ENCODE results near the gene KHDRBS1.
"Not testable (repeated sequence)": the region's sequence is repeated elsewhere in the genome, so short reads cannot be mapped to it uniquely, and the experiment has no call there.

The KHDRBS1 gene

DNA sequence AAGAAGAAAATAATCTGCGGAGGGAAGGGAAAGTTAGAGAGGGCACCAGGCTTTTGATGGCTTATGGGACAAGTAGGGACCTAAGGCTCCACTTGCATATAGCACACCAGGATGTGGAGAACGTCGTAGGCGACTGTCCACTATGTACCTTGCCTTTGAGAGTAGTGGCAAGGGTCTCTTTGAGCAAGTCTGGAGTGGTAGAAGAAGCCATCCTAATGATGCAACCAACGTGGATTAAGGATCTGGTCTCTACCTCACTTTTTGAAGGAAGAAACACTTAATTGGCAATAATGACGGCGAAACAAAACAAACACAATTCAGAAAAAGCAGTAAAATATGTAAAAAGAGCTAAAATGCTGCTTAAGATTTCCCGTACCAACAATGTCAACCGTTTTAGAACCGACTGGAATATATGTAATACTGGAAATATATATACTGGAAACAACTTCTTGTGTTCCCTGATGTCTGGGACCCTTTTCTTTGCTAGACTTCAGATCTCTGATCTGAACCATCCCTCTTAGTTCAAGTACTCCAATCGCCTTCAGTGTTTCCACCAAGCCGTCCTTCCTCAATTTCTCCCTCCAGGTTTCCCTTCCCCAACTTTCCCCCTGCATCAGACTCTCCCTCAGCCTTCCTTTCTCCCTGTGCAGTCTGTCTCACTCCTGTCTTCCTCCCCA lies 821 bp upstream of the KHDRBS1 start:
- peak in 1 of 56 donors; percentile 15 for DNase-seq

DNA sequence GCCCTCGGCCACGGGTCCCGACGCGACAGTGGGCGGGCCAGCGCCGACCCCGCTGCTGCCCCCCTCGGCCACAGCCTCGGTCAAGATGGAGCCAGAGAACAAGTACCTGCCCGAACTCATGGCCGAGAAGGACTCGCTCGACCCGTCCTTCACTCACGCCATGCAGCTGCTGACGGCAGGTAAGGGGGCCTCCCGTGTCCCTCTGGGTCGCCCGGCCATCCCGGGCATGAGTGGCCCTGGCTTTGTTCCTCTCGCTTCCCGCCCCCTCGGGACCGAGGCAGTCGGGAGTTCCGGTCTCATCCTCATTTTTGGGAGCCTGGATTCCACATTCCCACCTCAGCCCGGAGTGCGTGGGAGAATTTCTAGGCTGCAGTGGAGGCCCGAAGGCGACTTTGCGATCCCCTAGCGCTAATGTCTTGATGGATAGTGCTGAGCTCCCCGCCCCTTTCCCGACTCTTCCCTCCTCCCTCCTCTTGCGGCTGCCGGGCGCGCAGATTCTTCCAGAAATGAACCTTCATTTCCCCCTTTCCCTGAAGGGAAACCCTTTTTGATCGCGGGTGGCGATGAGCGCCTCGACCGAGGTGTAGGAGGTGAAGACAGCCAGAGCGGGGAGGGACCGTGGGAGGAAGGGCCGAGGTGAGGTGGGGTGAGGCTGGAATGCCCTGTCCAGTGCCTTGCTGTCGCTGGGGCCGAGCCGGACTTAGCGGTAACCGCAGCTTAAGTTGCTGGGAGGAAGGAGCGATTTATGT lies 705 bp downstream of the KHDRBS1 start:
- peak in 49 of 56 donors; percentile 9 to 71 (median 52) for DNase-seq

DNA sequence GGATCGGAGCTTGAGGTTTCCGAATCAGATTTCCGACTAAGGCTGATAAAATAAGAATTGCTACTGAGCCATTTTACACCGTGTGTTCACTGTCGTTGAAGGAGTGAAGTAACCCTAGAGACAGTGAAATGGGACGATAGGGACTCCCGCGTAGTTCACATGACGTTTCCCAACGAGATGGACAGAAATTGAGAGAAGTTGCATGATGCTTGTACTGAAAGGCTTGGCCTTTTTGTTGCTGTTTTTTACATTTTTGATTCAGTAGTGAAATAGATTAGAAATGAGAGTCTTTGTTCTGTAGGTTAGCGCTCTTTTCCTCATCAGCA lies 1.2 kb downstream of the KHDRBS1 start:
- no peak for DNase-seq

DNA sequence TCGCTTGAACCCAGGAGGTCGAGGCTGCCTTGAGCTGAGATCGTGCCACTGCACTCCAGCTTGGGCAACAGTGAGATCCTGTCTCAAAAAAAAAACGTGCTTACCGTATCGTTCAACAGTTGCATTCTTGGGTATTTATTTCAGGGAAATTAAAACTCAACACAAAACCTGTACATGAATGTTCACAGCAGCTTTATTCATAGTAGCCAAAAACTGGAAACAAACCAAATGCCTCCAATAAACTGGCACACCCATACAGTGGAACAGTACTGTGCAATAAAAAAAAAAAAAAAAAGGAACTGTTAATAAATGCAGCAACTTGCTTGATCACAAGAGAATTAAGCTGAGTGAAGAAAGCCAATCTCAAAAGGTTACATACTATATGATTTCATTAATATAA lies 6.7 kb downstream of the KHDRBS1 start:
- DNase-seq, result no peak

DNA sequence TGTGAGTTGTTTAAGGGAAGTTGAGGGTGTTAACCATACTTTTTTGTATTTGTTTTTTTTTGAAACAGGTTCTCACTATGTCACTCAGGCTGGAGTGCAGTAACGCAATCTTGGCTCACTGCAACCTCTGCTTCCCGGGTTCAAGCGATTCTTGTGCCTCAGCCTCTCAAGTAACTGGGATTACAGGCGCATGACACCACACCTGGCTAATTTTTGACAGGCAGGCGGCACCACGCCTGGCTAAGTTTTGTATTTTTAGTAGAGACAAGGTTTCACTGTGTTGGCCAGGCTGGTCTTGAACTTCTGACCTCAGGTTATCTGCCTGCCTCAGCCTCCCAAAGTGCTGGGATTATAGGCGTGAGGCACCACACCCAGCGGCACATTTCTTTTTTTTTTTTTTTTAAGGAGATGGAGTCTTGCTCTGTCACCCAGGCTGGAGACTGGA lies 7.9 kb downstream of the KHDRBS1 start:
- DNase-seq, result not testable (repeated sequence)

DNA sequence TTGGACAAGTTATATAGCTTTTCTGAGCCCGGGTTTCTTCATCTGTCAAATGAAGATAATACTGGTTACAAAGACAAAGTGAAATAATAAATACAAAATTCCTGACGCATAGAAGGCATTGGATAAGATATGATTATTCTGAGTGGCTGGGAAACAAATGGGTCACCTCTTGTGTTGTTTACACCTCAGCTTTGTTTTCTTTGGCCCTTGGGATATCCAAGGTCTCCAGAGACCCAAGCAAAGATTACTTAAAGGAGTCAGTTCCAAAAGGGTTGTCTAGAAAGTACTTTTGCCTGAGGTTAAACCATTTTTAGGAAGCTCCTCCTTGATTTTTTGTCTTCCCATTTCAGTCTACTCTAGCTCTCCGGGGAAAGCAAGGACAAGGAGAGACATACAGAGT lies 9.7 kb downstream of the KHDRBS1 start:
- no peak for DNase-seq

DNA sequence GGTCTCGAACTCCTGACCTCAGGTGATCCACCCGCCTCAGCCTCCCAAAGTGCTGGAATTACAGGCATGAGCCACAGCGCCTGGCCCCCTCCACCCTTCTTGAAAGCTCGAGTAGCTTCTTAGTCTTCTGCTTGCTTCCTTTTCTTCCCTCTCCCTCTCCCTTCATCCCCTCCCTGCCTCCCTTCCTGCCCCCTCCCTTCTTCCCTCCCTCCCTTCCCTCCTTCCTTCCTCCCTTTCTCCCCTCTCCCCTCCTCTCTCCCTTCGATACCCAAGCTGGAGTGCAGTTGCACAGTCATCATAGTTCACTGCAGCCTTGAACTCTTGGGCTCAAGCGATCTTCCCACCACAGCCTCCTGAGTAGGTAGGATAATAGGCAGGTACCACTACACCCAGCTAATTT lies 11.8 kb downstream of the KHDRBS1 start:
- no peak for DNase-seq

DNA sequence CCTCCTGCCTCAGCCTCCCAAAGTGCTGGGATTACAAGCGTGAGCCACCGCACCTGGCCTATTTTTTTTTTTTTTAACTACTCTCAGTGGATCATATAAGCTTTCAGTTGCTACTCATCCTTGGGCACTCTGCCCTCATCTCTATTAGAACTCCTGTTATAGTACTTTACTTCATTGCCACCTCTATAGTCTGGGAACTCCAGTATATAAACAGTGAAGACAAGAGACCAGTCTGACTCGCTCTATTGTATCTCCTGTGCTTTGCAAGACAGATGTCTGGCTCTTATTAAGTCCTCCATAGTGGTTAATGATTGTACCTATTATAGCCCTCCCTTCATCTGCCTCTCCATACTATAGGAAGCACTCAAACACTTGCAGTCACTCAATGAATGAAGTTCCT lies 15.1 kb downstream of the KHDRBS1 start:
- DNase-seq, result no peak

DNA sequence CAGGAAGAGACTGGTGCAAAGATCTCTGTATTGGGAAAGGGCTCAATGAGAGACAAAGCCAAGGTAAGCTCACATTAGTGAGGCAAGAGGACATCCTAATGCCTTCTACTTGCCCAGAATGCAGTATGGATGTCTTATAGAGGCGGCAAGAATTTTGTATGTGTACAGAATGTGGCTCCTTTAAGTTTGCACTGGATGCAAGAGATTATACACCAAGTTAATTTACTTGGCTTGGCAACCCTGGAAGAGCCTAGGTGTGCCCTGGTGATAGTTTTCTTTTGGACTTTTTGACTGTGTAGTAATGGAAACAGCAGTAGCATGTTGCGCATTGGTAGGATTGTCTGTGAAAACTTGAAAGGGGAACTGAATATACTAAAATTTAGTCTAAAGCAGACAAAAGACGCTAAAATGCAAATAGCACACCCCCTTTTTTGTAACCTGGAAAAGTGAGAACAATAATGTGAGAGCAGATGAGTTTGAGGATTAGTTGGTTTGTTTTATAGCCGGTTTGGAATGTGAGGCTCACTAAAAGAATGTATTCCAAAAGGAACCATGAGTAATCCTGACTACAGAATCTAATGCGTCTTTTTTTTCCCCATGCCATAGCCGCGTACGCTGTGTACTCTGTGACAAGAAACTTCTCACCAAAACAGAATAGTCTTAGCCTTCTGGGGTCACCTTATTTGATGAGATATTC lies 18.1 kb downstream of the KHDRBS1 start:
- no peak for DNase-seq

DNA sequence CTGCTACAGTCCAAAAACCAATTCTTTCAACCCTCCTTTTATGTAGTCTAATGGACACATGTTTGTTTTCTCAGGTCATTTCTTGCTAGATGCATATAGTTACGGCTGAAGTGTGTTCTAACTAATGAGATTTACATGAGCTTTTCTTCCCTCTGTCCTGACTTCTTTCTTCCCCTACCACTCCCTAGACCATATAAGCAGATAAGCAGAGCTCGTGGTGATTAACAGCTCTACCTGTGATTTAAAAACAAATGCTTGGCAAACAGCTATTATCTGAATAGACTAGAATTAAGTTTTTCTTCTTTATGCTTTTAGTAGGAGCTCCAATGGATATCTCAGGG lies 18.6 kb downstream of the KHDRBS1 start:
- no peak for DNase-seq

DNA sequence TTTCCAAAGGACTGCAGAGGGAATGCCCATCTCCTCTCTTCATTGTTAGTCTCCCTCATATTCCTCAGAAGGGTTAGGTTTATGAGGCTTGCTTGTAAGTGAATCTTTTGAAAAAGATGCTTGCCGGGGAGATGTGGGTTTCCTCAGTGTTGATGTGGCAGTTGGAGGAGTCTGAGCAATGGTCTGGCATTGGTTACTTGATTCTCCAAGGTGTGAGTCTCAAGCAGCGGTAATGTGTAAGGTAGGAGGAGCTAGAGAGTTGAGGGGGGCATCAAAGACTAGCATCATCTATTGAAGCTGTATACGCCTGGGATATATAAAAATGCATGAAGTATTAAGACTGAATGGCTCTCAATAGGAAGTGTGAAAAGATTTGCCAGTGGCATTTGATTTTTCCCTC lies 21.5 kb downstream of the KHDRBS1 start:
- no peak for DNase-seq

DNA sequence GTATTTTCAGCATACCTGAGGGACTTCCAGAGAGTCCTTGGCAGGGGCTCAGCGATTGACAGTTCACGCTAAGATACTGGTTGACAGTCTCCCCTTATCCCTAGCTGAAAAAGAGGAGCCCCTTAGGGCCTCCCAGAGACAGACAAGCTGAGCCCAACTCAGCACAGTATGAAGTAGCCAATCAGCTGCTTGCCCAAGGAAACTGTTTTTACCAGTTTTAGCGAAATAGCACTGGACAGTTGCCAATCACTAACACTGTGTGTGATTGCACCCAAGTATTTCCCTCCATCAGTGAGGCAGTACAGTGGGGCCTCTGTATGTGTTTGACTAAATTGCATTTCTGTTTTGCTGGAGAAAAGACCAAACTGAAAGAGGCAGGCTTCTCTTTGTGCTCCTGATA lies 27.0 kb downstream of the KHDRBS1 start:
- peak in 19 of 56 donors; percentile 3 to 34 (median 18) for DNase-seq

DNA sequence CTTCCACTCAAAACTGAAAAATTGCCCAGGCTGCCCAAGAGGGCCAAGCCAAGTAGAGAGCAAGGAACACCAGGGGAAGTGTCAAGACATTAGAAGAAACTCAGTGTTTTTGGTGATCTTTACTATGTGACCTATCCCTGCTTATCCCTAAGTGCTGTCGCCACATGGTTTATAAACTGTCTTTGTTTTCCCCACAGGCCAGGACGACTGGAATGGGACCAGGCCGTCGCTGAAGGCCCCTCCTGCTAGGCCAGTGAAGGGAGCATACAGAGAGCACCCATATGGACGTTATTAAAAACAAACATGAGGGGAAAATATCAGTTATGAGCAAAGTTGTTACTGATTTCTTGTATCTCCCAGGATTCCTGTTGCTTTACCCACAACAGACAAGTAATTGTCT lies 28.7 kb downstream of the KHDRBS1 start:
- peak in 3 of 56 donors; percentile 1 to 13 (median 5) for DNase-seq

DNA sequence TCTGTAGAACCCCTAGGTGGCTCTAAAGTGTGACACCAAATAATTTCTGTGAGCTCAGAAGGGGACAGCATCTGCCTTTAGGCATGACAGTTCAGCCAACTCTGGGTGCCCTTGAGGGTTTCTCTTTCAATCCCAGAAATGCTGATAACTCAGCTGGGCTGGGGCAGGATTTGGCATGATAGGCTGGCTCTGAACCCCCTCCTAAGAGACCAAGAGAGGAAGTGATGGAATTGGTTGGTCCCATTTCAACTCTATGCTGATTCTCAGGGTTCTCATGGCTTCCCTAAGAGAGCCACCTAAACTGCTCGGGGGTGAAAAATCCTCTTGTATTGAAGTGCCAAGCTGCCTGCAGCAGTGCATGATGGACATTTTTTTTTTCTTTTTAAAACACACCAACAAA lies 30.6 kb downstream of the KHDRBS1 start:
- DNase-seq, result no peak

DNA sequence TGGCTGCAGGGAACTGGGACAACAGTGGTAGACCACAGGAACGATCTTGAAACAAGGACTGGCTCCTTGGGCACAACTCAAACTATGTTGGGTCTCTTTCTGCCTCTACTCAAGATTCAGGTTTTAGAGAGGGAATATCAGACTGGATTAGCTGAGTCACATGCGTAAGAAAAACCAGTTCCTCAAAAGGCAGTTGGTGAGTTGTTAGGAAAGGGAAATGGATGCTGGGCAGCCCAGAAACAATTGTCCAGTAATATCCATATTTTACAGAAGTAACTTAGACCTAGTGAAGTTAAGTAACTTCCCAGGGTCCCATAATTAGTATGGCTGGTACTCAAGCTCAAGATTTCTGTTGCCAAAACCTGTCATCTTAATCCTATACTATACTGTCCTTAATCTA lies 32.1 kb downstream of the KHDRBS1 start:
- DNase-seq, result no peak

DNA sequence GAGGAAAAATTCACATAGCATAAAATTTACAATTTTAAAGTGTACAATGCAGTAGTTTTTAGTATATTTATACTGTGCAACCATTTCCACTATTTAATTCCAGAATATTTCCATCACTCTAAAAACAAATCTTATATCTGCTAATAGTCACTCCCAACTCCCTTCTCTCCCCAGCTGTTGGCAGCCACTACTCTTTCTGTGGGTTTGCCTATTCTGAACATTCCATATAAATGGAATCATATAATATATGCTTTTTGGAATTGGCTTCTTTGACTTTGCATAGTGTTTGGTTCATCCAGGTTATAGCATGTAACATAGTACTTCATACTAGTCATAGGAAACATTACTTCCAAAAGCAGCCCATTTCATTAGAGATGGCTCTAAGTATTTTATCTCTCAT lies 34.0 kb downstream of the KHDRBS1 start:
- no peak for DNase-seq

DNA sequence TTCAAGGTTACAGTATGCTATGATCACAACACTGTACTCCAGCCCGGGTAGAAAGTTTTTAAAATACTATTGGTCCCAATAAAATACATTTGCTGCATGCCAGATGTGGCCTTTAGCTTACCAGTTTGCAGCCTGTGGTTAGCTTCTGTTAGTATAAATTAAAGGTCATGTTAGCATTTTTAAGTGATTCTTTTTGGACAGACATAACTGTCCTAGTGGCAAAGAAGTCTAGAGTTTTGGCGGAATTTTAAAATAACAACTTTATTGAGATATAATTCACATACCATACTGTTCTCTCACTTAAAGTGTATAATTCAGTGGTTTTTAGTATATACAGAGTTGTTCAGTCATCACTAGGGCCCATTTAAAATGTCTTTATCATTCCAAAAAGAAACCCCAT lies 34.8 kb downstream of the KHDRBS1 start:
- no peak for DNase-seq

DNA sequence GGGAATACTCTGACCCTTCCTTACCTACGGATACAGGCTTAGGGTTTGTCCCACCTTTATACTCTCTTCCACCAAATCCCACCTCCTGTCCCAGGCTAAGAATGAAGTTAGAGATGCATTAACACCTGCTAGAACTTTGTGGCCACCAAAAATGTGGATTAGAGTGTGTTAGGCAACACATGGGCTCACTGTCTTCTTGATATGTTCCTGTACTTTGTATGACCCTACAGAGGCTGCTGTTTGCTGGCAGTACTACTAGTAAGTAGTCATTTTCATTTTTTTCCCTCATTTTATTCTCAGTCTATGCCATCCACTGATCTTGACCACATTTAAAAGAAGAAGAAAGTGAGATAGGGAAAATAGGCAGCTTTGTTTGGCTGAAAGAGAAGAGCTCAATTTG lies 38.0 kb downstream of the KHDRBS1 start:
- no peak for DNase-seq

DNA sequence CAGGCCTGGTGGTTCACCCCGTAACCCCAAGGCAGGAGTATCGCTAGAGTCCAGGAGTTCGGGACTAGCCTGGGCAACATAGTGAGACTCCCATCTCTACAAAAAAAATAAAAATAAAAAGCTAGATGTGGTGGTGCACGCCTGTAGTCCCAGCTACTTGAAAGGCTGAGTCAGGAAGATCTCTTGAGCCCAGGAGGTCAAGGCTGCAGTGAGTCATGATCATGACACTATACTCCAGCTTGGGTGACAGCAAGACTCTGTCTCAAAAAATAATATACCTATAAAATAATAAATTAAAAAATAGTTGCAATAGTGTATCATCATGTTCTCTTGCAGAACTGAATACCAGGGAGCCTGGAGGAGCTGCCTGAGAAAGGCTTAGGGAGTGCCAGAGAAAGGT lies 39.2 kb downstream of the KHDRBS1 start:
- DNase-seq, result no peak

DNA sequence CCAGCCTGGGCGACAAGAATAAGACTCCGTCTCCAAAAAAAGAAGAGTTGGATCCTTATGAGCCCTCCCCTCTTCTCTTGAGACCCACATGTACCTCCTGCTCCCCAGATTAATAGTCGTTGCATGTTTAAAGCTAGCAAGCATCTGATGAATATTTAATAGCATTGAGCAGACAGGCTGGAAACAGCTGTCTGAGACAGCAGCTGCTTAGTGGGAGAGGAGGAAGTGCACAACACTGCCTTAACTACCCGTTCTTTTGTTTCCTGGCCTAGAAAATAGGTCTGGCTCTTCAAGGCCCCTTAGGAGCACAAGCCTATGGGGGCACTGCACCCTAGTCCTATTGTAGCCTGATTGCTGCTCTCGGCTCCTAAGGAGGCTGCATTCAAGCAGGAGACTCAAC lies 41.7 kb downstream of the KHDRBS1 start:
- no peak for DNase-seq

DNA sequence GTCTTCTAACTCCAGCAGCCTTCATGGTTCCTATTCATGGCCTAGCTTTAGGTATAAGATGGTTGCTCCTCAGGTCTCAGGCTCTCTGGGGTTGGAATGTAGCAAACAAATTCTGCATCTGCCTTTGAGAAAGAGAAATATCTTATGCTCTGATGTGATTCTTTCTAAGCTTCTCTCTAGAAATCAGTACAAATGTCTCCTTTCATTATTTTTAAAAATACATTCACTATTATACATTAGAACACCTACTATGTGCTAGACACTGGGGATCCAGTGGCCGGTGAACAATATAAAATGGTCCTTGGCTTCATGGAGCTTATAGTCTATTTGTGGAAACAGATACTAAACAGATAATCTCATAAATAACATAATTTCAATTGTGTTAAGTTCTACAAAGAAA lies 42.9 kb downstream of the KHDRBS1 start:
- no peak for DNase-seq

DNA sequence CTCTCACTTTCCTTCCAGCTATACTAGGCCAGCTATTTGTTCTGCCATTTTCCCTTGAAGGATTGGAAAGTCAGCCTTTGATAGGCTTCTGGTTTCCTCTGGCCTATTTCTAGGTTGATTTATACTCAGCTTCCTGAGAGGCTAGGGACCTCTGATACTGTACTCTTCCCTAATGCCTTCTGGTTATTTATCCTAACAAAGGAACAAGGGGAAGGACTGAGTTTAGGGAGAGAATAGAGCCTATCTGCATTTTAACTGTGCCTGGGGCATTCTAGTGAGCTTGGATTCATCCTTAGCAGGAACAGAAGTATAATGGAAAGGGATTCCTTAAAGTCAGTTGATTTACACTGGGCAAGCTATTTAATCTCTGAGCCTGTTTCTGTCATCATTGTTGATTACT lies 47.2 kb downstream of the KHDRBS1 start:
- DNase-seq, result no peak

DNA sequence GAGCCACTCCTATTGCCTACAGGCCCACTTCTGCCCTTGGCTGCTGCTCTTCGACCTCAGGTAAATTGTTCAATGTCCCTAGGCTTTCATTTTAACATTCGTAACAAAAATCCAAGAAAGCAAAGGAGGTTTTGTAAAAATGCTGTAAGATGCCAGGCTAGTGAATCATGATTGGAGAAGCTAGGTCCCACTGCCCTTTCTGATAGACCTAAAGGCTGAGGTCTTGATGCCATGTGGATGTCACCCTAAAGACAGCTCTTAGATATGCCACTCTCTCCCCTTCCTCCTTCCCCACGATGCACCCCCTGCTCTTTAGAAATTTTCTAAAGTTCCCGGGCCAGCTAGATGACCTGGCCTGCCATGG lies 49.2 kb downstream of the KHDRBS1 start:
- DNase-seq, result no peak
